RWPE2 (cell line): ENCODE results near the gene RAP1GDS1.

Source experiments
- ATAC-seq: fragments of 200-7000 bp; cut with Tn5 transposase; 3 replicates; pipeline ENCODE4 v1.9.1; 2021; ENCODE audit warnings: low read depth
- DNase-seq: peaks from one replicate; pipeline ENCODE4 v3.0.0-alpha.2; 2020; ENCODE audit warnings: low spot score
- H3K27ac ChIP-seq: fragments of 450-650 bp; 2 replicates; pipeline ENCODE4 v1.5.1; 2017; ENCODE audit warnings: mild to moderate bottlenecking; ENCODE audit not compliant: poor library complexity, severe bottlenecking
- H3K27me3 ChIP-seq: fragments of 250-450 bp; sonication (Bioruptor Pico); 2 replicates; pipeline ENCODE4 v1.5.1; 2021; ENCODE audit warnings: mild to moderate bottlenecking, moderate library complexity; ENCODE audit not compliant: insufficient read depth, poor library complexity, severe bottlenecking
- H3K36me3 ChIP-seq: fragments of 250-450 bp; sonication (Bioruptor Pico); 2 replicates; pipeline ENCODE4 v1.5.1; 2020; ENCODE audit warnings: low read depth, mild to moderate bottlenecking, moderate library complexity
- H3K4me1 ChIP-seq: fragments of 250-450 bp; sonication (Bioruptor Pico); 2 replicates; pipeline ENCODE4 v1.5.1; 2021; ENCODE audit warnings: mild to moderate bottlenecking, moderate library complexity; ENCODE audit not compliant: insufficient read depth, poor library complexity, severe bottlenecking
- H3K4me3 ChIP-seq: fragments of 250-450 bp; sonication (Bioruptor Pico); 2 replicates; pipeline ENCODE4 v1.5.1; 2021; ENCODE audit warnings: mild to moderate bottlenecking, moderate library complexity; ENCODE audit not compliant: severe bottlenecking
- H3K9me3 ChIP-seq: fragments of 250-450 bp; sonication (Bioruptor Pico); 2 replicates; pipeline ENCODE4 v1.5.1; 2021; ENCODE audit warnings: mild to moderate bottlenecking, moderate library complexity; ENCODE audit not compliant: severe bottlenecking
- CTCF ChIP-seq: fragments of 450-650 bp; IDR thresholded peaks from one replicate; pipeline ENCODE4 v1.5.1; 2017; ENCODE audit warnings: mild to moderate bottlenecking, moderate library complexity; ENCODE audit not compliant: poor library complexity, severe bottlenecking

The RAP1GDS1 gene

GRCh38 chr4:98262431-98262830 lies 1.2 kb downstream of the RAP1GDS1 start:
- peak overlapping the region; percentile 82 for H3K4me3 ChIP-seq
- ATAC-seq = no peak
- H3K27me3 ChIP-seq = no peaks in the 10 kb centered on the region
- no peak for TF ChIP-seq CTCF
- H3K36me3 ChIP-seq = peaks cover 8% of the 10 kb centered on the region; the same call in 1 of the 2 replicates
- peak overlapping the region; percentile 81 for H3K27ac ChIP-seq
- no peaks in the 10 kb centered on the region for H3K9me3 ChIP-seq
- peaks cover 17% of the 10 kb centered on the region for H3K4me1 ChIP-seq
- DNase-seq = no peak

GRCh38 chr4:98267498-98267897 lies 6.3 kb downstream of the RAP1GDS1 start:
- DNase-seq (no peak), ATAC-seq (no peak)
- H3K9me3 ChIP-seq = no peaks in the 10 kb centered on the region
- peaks cover 30% of the 10 kb centered on the region for H3K36me3 ChIP-seq
- no peak for TF ChIP-seq CTCF
- H3K4me1 ChIP-seq = peaks cover 12% of the 10 kb centered on the region
- H3K27ac ChIP-seq = no peak overlapping the region
- H3K4me3 ChIP-seq = no peak overlapping the region
- no peaks in the 10 kb centered on the region for H3K27me3 ChIP-seq

GRCh38 chr4:98275145-98275544 lies 14.0 kb downstream of the RAP1GDS1 start:
- TF ChIP-seq CTCF = no peak
- Histone ChIP-seq H3K27ac (no peak overlapping the region), H3K36me3 (peaks cover 16% of the 10 kb centered on the region), H3K9me3 (no peaks in the 10 kb centered on the region), H3K27me3 (no peaks in the 10 kb centered on the region), H3K4me3 (no peak overlapping the region), H3K4me1 (no peaks in the 10 kb centered on the region)
- no peak for ATAC-seq
- no peak for DNase-seq

GRCh38 chr4:98283219-98284189 lies 22.3 kb downstream of the RAP1GDS1 start:
- no peaks in the 10 kb centered on the region for H3K27me3 ChIP-seq
- no peak overlapping the region for H3K27ac ChIP-seq
- no peak for TF ChIP-seq CTCF
- H3K36me3 ChIP-seq = 0 out of 2 replicates have a peak, but pooled peaks cover 3% of the 10 kb centered on the region
- H3K9me3 ChIP-seq = no peaks in the 10 kb centered on the region
- peaks cover 27% of the 10 kb centered on the region for H3K4me1 ChIP-seq
- DNase-seq (no peak), ATAC-seq (peak; percentile 66)
- H3K4me3 ChIP-seq = no peak overlapping the region

GRCh38 chr4:98284640-98285046 lies 23.5 kb downstream of the RAP1GDS1 start:
- peaks cover 27% of the 10 kb centered on the region for H3K4me1 ChIP-seq
- H3K27ac ChIP-seq = no peak overlapping the region
- H3K9me3 ChIP-seq = no peaks in the 10 kb centered on the region
- DNase-seq = no peak
- peak; percentile 75 for ATAC-seq
- no peak overlapping the region for H3K4me3 ChIP-seq
- no peak for TF ChIP-seq CTCF
- no peaks in the 10 kb centered on the region for H3K27me3 ChIP-seq
- H3K36me3 ChIP-seq = 0 out of 2 replicates have a peak, but pooled peaks cover 3% of the 10 kb centered on the region
